Stimulated activated CD8-positive, alpha-beta memory T cell treated with anti-CD3 and anti-CD28 coated beads, Interleukin-2, amount 100 ng/mL, for 1 hour (primary cell): ENCODE results near the gene ALG12.
"Not testable (repeated sequence)": the region's sequence is repeated elsewhere in the genome, so short reads cannot be mapped to it uniquely, and the experiment has no call there.

ENCODE experiments used
- DNase-seq, 2 donors: peaks; one replicate each; pipeline ENCODE4 v3.0.0-alpha.2; 2020; ENCODE audit warnings: low read depth in 2 of 2

The ALG12 gene

DNA sequence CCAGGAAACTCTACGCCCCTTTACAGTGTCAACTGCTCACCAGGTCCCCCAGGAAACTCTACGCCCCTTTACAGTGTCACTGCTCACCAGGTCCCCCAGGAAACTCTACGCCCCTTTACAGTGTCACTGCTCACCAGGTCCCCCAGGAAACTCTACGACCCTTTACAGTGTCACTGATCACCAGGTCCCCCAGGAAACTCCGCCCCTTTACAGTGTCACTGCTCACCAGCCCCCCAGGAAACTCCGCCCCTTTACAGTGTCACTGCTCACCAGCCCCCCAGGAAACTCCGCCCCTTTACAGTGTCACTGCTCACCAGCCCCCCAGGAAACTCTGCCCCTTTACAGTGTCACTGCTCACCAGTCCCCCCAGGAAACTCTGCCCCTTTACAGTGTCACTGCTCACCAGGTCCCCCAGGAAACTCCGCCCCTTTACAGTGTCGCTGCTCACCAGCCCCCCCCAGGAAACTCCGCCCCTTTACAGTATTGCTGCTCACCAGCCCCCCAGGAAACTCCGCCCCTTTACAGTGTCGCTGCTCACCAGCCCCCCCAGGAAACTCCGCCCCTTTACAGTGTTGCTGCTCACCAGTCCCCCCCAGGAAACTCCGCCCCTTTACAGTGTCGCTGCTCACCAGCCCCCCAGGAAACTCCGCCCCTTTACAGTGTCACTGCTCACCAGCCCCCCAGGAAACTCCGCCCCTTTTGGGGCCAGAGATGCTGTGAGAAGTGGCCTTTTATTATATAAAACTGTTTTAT, 27.0 kb upstream of the ALG12 start:
- not testable (repeated sequence) for DNase-seq

DNA sequence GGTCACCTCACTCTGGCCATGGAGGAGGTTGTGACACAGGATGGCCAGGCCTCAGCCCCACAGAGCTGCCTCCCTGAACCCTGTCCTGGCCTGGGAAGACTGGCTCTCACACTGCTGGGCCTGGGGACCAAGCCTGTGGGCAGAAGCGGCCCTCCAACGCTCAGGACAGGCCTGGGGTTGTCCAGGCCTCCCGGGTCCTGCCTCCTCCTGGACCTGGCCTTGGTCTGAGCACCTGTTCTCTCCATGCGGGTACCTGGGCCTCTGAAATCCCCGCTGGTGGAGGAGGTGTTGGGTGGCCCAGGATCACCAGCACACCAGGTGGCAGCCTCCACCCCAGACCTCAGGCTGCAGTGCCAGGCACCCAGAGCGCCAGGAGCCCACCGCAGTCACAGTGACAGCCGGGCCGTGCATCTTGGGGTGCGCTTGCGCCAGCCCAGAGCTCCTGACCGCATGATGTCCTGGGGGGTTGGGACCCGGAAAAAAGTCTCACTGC, 26.2 kb upstream of the ALG12 start:
- no peak for DNase-seq

DNA sequence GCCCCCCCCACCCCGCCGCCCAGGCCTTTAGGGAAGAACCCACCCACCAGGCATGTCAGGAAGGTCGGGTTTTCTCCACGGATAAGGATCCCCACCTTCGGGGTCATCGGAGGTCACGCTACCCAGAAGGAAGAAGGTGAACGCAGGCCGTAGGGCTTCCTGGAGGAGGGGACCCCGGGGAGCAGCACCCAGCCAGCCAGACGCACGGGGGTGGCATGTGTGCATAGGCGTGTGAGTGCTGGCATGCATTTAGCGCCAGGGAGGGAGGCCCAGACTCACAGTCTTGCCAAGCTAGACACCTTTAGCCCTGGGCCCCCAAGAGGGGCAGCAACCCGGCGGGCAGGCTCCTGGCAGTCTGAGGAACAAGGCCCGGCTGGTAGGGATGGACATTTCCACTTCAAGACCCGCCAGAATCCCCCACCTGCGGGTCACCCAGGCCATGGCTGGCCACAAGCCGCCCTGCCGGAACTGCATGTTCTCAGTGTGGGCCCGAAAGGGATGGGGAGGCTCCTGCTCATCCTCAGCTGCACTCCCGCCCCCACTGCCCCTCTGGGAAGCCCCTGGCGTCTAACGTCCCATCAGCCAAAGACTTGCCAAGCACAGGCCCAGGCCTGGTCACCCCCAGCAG, 25.6 kb upstream of the ALG12 start:
- DNase-seq: no peak

DNA sequence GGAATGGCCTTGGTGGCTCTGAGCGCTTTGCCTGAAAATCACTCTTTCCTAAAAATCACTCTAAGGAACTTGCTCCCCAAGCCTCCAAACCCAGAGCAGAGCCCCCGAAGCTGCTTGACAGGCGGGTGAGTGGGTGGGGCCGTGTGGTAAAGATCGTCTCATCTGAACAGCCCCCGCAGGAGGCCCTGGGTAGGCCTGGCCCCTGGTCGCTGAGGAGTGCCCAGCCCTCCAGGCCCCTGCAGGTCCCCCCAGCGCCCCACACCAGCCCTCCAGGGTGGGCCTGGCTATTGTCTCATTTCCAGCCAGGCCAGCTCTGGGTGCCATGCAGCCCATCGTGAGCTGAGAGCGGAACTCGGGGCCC, 25.1 kb upstream of the ALG12 start:
- no peak for DNase-seq

DNA sequence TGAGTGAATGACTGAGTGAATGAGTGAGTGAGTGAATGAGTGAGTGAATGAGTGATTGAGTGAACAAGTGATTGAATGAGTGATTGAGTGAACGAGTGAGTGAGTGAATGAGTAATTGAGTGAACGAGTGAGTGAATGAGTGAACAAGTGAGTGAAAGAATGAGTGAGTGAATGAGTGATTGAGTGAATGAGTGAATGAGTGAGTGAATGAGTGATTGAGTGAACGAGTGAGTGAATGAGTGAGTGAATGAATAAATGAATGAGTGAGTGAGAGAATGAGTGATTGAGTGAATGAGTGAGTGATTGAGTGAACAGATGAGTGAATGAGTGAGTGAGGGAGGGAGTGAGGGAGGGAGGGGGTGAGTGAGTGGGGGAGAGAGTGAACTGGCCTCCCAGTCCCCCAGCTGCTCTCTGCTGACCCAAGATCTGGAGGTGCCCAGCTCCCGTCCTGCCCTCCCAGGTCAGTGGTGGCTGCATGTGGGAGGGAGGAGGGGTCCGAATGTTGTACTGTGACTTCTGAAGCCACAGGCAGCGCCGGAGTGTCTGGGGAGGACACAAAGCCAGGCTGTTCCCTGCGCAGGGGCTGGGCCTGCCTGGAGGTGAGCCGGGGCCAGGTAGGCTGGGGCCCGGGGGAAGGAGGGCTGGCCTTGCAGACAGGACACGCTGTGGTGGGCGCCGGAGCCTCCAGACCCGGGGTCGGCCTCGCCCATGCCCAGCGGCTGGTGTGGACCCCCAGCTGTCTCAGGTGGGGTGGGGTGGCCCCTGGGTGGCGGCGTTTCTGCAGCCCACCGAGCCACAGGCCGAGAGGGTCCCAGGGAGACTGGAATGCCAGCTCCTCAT, 24.5 kb upstream of the ALG12 start:
- no peak for DNase-seq

DNA sequence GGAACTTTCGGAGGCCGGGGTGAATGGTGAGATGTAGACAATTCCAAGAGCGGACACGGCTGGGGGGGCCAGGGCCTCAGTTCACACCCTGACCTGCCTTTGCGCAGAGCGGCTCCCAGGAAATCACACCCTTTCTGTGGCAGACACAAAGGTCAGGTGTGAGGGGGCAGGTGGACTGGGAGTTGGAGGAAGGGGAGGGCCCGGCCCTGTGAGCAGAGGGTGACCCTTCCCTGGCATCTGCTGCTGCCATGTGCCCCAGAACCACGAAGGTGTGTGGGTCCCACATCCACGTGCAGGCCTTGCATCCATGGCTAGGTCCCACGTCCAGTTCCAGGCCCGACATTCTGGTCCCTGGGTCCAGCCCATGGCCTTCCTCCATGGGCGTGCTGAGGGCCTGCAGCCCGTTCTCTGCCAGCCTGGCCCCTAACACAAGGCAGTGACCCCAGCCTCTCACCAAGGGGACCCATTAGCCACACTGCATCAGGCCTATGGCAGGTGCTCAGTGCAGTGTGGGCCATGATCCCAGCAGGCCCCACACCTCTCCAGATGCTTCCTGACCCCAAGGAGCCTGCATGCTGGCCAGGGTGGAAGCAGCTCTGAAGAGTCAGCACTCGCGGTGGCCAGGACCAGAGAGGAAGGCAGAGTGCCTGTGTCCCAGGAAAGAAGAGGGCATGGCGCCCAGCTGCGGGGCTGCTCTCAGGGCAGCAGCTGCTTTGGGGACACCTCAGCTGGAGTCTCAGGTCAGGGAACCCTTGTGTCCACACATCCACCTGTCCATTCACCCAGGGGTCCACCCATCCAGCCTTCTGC, 23.5 kb upstream of the ALG12 start:
- no peak for DNase-seq

DNA sequence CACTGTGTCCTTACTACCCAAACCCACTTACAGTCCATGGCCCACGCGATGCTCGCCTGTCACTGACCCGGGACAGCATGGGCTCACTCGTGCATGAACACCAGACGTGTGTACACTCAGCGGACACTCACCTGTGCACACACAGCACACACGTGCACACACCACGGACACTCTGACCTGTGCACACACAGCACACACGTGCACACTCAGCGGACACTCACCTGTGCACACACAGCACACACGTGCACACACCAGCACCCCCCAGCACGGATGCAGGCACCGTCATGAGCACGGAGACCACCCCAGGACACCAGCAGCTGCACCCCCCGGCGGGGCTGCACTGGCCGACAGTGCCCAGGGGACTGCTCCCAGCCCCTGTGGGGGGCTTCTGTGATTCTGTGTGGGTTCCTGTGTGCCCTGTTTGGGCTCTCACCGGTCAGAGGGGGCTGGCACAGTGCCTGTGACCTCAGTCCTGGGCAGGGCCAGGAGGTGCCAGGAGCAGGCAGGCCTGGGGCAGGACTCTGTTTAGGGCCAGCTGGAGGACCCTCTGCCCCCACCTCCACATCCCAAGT, 20.4 kb upstream of the ALG12 start:
- no peak for DNase-seq

DNA sequence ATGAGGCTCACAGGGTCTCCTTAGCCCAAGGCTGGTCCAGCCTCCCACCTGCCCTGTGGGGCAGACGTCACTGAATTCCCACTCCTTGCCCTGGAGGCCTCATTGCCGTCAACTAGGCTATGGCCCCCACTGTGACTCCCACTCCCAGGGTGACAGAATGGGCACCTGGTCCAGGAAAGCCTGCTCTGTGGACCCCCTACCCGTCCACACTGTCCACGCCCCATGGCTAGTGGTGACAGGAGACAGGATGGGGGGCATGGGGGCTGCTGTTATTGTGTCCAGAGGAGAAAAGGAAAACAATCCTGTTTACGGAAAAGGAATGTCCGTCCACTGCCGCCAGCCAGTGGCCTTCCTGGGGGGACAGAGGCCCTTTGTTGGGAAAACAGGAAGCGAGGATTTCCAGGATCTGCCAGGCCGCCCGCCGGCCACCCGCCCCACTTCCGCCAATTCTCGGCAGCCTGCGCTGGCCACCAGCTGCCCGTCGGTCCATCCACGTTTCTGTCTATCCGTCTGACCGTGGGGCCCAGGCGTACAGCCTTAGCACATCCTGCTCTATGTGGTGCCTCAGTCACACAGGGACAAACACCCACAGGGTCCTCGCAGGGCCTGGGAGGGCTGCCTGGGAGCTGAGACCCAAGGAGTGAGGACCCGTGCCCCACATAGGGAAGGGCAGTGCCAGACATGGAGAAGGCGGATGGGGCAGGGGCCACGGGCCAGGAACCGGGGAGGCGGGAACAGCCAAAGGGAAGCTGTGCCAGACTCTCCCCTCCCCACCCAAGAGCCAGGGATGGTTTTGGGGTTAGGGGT, 19.7 kb upstream of the ALG12 start:
- no peak for DNase-seq

DNA sequence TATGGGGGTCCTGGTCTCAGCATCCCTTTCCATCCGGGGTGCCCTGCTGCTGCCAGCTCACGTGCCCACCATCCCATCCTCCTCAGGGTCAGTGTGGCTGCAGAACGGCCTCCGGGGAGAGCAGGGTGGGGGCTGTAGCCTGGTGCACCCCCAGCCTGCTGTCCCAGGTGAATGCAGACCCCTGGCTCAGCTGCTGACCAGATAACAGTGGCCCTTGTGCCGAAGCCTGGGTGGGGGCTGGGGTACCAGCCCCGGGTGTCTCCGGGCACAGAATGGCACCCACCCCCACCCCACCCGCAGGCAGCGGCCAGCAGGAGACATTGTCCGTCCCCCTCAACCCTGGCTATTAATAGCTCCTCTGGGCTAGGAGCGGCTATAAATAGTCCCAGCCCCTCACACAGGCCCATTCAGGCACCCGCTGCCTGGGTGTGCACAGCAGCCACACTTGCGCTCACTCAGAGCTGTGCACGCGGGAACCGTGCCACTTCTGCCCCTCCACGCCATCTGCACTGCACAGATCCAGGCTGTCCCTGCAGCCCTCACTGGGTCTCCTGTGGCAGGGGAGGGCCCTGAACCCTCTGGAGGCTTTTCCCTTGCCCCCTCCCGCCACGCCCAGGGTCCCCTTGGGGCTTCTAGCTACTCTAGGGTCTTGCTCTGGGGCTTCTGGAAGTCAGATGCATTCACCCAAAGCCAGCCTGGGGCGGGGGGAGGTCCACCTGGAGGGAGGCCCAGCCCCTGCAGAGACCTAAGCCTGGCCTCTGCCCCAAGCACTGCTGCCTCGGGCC, 18.9 kb upstream of the ALG12 start:
- DNase-seq: no peak

DNA sequence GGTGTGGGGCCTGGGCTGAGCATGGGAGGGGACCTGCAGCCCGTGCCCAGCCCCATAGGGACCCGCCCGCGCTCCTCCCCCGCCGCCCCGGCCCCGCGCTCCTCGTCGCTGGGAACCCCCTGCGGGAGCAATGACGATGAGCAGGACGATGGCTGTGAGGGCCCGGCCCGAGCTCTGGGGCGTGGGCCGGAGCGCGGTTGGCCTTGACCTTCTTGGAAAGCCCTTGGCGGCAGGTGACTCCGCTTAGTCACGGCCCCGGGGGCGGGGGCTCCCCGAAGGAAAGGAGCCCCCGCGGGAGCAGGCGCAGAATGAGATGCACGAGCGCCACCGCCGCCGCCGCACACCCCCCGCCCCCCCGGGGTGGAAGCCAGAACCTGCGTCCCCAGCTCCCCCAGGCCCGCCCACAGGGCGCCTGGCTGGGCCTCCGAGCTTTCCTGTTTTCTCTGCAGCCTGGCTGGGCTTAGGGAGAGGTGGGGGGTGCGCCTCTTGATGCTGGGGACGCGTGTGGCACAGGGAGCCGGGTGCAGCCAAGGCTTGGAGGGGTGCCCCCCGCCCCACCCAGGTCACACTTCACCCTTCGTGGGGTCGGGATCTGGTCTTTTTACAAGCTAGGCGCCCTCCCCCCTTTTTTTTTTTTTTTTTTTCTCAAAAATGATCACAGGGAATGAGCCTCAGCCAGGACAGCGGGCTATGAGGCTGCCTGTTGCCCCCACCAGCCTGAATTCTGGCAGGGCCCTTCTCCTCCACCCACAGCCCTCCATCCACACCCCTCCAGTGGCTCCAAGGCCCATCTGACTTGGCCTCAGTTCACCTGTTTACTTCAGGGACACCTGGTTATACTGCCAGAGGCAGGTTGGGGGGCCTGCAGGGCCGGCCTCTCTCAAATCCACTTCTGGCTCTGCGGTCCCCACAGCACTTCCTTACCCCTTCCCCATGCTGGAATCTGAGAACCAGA, 18.1 kb upstream of the ALG12 start:
- DNase-seq: peak; percentile 79 to 87

DNA sequence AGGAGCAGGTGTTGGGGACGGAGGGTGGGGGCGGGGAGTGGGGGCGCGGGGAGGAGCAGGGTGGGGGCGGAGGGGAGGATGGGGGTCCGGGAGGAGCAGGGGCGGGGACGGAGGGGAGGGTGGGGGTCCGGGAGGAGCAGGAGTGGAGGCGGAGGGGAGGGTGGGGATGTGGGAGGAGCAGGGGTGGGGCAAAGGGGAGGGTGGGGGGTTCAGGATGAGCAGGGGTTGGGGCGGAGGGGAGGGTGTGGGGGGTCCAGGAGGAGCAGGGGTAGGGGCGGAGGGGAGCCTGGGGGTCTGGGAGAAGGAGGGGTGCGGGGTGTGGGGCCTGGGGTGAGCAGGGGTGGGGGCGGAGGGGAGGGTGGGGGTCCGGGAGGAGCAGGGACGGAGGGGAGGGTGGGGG, 17.3 kb upstream of the ALG12 start:
- DNase-seq: no peak

DNA sequence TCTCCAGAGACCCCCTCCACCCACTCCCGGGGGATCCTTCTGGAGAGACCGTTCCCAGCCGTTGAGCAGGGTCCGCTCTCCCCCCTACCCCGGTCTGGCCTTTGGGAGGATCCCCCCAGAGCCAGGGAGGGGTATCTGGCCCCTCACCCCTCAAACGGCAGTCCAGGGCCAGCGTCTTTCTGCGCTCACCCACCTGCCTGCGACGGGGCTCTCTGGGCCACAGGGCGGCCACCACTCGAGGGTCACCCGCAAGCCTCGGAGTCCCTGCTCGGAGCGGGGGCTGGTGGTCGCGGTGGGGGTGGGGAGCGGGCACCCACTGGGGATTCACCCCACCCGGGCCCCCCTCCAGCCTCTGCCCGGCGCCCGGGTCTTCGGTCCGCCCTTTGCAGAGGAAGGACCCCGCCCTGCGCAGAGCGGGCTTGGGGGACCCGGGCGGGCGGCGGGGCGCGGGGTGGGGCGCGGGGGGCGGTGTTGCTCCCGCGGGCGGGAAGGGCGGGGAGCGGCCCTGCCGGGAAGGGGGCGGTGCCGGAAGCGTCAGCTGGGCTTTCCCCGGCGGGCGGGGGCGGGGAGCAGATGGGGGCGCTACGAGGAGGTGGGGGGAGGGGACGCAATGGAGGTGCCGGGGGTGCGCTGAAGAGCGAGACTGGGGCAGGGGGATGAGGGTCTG, 16.8 kb upstream of the ALG12 start:
- peak; percentile 72 to 83 for DNase-seq

DNA sequence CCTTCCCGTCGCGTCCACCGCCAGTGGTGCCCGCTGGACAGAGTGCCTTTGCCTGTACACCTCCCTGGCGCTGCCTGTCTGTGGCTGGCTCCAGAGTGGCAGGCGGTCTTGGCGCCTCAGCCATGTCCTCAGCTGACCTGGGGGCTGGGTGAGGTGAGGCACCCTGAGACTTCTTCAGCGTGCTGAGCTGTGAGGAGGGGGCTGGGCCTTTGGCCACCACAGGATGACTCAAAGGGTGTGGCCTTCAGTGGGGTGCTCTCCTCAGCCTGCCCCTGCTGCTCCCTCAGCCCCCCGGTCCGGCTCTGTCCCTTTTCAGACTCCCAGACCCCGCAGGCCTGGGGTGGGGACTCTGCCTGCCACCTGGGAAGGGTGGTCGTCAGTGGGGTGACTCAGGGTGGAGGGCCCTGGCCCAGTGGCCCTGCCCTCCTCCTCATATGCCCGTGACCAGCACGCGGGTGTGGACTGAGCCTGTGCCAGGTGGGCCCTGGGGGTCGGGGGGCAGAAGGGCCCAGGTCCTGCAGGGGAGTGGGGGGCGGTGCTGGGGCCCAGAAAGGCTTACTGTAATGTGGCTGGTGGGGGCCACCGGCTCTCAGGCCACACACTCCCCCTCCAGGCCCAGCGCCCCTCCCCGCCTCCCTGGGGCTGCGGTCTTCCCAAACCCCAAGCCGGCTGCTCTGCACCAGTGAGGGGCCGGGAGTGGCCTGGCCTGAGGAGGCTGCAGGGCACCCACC, 16.1 kb upstream of the ALG12 start:
- no peak for DNase-seq

DNA sequence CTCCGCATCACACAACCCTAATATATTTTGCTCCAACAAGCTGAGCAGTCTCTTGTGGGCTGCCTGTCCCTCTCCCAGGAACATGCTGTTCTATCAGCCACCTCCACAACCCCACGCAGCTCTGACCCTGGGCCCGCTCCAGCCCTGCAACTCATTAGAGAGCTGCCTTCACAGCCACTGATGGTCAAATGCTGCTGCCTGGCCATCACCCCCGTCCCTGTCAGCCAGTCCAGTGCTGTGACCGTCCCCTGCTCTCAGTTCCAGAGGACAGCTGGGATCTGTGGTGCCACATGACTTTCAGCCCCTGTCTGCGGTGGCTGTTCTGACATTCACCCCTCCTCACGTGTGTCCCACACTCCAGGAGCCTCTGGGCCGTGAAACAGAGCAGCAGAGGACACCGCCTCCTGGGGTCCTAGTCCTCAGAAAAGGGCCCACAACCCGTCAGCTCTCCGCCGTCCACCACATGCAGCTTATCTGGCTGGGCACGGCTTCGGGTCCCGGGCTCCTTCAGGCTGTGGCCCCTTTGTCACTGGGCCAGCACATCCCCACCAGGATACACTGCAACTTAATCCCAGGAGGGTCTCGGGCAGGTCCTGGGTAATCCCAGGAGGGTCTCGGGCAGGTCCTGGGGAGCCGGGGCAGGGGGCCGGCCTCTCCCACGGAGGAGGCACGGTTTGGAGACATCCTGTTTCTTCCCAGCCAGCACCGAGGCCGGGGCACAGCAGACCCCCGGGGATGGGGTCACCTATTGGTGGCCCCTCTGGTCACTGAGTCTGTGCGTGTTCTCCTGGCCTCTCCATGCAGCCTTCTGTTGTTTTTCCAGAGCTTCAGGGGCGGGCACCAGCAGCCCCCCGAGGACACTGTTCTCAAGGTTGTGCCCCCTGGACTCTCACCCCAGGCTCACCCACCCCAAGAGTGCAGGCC, 15.3 kb upstream of the ALG12 start:
- no peak for DNase-seq

DNA sequence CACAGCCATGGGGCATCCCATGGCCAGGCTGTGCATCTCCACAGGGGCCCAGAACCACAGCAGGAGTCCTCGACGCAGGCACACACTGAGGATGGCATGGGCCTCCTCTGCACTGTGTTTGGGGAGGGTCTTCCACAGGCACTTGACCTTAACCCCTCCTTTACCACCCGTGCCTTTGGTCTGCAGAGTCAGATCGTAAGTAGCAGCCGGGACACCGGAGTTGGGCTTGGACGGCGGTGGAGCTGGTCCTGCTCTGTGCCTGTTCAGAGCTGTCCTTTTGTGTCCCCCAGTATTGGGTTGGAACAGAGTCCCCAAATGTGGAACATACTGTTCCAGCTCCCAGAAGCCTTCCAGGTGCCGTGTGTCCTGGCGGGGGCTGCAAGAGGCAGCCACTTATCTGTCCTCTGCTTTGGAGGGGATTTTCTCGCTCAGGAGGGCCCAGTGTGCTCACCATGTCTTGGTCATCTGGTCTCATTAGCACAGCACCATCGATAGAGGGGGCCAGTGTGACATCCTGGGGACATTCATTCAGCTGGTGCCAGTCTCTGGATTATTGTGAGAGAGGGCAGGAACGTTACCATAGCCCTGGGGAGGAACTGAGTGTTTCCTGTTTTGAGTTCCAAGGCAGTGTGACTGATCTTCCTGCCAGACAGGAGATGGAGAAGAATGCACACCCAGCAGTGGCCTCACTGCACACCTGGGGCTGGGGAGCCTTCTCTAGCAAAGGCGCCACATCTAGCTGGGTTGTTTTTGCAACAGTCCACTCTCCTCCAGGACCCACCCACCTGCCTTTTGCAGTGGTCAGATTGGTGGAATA, 12.6 kb upstream of the ALG12 start:
- DNase-seq: no peak
